GM12892 (cell line): Measurements from ENCODE around the gene DYNLT2.

Source experiments
- POLR2A ChIP-seq: IDR thresholded peaks from 2 replicates; pipeline ENCODE4 v1.6.1; 2011; ENCODE audit warnings: low read depth, low read length, control low read depth
- POLR2AphosphoS5 ChIP-seq: IDR thresholded peaks from 2 replicates; pipeline ENCODE4 v1.6.1; 2011; ENCODE audit warnings: low read depth, low read length, control low read depth
- TAF1 ChIP-seq: IDR thresholded peaks from 2 replicates; pipeline ENCODE4 v1.6.1; 2011; ENCODE audit warnings: low read depth, mild to moderate bottlenecking, control low read depth, low read length, borderline replicate concordance

DNA sequence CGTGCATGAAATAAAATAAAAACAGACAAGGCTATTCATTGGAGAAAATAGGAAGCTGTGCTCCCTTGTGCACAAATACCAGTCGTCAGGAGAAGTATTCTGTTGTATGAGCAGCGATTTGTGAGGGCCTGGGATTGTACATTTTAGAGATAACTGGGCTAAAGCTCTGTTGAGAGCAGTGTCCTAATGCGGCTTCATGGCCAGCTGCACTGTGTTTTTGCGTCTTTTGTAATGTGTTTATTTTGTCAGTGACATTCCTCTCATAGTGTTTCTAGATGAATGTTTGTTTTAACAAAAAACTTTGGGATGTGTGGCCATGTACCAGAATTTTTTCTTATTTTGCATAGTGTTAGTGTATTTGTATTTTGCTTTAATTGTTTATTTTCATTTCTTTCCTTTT, 14.9 kb upstream of the DYNLT2 start:
- TF ChIP-seq TAF1 (no peak), POLR2A (no peak), POLR2AphosphoS5 (no peak)
